ENCODE results near the gene RSAD2.

DNA sequence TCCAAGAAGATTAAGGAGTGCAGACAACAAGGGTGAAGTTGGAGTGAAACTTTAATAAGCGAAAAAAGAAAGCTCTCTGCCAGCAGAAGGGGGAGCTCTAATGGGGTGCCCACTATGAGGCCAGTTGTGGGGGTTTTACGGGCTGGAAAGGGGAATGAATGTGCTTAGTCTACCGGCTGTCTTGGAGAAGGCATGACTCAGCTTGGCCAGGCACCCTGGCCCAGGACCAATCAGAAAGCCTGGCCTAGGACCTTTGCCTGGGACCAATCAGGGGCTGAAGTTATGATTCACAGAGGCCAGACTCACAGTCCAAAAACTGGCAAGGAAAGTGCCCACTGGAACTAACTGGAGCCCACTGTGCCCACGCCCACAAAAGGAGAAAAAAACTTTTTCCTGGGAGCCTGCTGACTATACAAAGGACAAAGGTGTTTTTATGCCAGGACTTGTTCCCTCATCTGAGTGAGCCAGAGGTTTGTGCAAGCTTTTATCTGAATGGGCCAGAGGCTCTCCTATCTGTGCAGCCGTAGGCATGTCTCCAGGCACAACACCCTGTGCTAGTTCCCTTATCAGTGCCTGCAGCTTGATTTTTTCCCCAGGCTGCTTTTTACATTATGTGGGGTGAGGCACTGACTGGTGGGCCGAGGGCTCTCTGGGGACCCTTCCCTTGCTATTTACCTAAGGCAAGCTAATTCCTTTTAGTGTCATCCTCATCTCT lies 30.5 kb upstream of the RSAD2 start:
- TF ChIP-seq EZH2 (IDR thresholded peaks at IDR 0.05): no peak
- no peak for TF ChIP-seq POLR2AphosphoS5 (IDR thresholded peaks at IDR 0.05; ENCODE audit: borderline replicate concordance, low read depth, low read length)
- TF ChIP-seq FOXP2 (optimal IDR thresholded peaks at IDR 0.05; ENCODE audit: control extremely low read depth, extremely low read length, insufficient read depth): no peak
